ENCODE measurements around the gene FAM171A2. TPM values are rescaled to one million over a fixed set of nuclear protein-coding genes. Genes with fewer than 3 reads are reported as not detected.
A peak's percentile ranks its signal among the peaks of the same experiment; 100 is the strongest.

The FAM171A2 gene
- total and polyA plus RNA-seq, 4 donors = 0.08 to 1.1 (median 0.18) TPM; not detected in 1

DNA sequence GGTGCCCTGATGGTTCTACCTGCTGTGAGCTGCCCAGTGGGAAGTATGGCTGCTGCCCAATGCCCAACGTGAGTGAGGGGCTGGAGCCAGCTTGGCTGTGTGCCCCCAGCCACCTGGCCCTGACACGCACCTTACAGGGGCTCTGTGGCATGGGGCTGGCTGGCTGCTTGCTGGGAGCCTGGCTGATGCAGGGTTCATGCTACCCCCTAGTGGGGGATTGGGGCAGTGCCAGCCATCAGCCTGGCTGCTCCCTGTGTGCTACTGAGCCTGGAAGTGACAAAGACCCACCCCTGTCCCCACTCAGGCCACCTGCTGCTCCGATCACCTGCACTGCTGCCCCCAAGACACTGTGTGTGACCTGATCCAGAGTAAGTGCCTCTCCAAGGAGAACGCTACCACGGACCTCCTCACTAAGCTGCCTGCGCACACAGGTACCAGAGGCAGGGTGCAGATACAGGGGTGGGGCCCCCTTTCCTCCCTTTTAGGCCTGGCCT is 12.9 kb downstream of the FAM171A2 start:
- WGBS = 71% methylated on average over 6 of the region's 6 CpGs
- Histone ChIP-seq H3K4me3 (ENCODE audit: low read depth in 1 of 3, low read length in 3 of 3) (no peak overlapping the region), H3K36me3 (ENCODE audit: control insufficient read depth in 4 of 4, insufficient read depth in 3 of 4, low read depth in 1 of 4, low read length in 3 of 4) (peaks cover 4 to 32% (median 15%) of the 10 kb centered on the region in 4 donors), H3K9ac (ENCODE audit: low read depth in 1 of 2, low read length in 2 of 2) (no peak overlapping the region), H3K27me3 (ENCODE audit: control insufficient read depth in 4 of 4, insufficient read depth in 4 of 4, low read length in 3 of 4) (no peaks in the 10 kb centered on the region), H3K4me1 (ENCODE audit: control insufficient read depth in 4 of 4, insufficient read depth in 4 of 4, low read length in 3 of 4) (peaks cover 0 to 12% (median 5%) of the 10 kb centered on the region in 4 donors), H3K27ac (ENCODE audit: low read depth in 1 of 2, low read length in 2 of 2) (no peak overlapping the region), H3K9me3 (ENCODE audit: control insufficient read depth in 4 of 4, low read length in 3 of 4) (no peaks in the 10 kb centered on the region)
- DNase-seq (ENCODE audit: low spot score) = peak; percentile 85
- no peak for TF ChIP-seq EGR1 (IDR thresholded peaks at IDR 0.05; ENCODE audit: low read depth in 2 of 2)
- peak; percentile 76 to 84 for TF ChIP-seq RAD21 (IDR thresholded peaks at IDR 0.05)
- TF ChIP-seq, protein P1, sequence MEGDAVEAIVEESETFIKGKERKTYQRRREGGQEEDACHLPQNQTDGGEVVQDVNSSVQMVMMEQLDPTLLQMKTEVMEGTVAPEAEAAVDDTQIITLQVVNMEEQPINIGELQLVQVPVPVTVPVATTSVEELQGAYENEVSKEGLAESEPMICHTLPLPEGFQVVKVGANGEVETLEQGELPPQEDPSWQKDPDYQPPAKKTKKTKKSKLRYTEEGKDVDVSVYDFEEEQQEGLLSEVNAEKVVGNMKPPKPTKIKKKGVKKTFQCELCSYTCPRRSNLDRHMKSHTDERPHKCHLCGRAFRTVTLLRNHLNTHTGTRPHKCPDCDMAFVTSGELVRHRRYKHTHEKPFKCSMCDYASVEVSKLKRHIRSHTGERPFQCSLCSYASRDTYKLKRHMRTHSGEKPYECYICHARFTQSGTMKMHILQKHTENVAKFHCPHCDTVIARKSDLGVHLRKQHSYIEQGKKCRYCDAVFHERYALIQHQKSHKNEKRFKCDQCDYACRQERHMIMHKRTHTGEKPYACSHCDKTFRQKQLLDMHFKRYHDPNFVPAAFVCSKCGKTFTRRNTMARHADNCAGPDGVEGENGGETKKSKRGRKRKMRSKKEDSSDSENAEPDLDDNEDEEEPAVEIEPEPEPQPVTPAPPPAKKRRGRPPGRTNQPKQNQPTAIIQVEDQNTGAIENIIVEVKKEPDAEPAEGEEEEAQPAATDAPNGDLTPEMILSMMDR (IDR thresholded peaks at IDR 0.05; ENCODE audit: low read depth, low read length, missing input control) = peak; percentile 81
- no peak for TF ChIP-seq ZBTB33 (IDR thresholded peaks at IDR 0.05)
- no peak for TF ChIP-seq SP1 (IDR thresholded peaks at IDR 0.05)
- TF ChIP-seq GABPA (IDR thresholded peaks at IDR 0.05 in 1 of 2, conservative IDR thresholded peaks at IDR 0.05 in 1 of 2) = no peak
- TF ChIP-seq, protein P2, sequence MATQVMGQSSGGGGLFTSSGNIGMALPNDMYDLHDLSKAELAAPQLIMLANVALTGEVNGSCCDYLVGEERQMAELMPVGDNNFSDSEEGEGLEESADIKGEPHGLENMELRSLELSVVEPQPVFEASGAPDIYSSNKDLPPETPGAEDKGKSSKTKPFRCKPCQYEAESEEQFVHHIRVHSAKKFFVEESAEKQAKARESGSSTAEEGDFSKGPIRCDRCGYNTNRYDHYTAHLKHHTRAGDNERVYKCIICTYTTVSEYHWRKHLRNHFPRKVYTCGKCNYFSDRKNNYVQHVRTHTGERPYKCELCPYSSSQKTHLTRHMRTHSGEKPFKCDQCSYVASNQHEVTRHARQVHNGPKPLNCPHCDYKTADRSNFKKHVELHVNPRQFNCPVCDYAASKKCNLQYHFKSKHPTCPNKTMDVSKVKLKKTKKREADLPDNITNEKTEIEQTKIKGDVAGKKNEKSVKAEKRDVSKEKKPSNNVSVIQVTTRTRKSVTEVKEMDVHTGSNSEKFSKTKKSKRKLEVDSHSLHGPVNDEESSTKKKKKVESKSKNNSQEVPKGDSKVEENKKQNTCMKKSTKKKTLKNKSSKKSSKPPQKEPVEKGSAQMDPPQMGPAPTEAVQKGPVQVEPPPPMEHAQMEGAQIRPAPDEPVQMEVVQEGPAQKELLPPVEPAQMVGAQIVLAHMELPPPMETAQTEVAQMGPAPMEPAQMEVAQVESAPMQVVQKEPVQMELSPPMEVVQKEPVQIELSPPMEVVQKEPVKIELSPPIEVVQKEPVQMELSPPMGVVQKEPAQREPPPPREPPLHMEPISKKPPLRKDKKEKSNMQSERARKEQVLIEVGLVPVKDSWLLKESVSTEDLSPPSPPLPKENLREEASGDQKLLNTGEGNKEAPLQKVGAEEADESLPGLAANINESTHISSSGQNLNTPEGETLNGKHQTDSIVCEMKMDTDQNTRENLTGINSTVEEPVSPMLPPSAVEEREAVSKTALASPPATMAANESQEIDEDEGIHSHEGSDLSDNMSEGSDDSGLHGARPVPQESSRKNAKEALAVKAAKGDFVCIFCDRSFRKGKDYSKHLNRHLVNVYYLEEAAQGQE (IDR thresholded peaks at IDR 0.05) = no peak
- TF ChIP-seq JUND (IDR thresholded peaks at IDR 0.05) = no peak
- TF ChIP-seq RXRA (IDR thresholded peaks at IDR 0.05) = no peak

DNA sequence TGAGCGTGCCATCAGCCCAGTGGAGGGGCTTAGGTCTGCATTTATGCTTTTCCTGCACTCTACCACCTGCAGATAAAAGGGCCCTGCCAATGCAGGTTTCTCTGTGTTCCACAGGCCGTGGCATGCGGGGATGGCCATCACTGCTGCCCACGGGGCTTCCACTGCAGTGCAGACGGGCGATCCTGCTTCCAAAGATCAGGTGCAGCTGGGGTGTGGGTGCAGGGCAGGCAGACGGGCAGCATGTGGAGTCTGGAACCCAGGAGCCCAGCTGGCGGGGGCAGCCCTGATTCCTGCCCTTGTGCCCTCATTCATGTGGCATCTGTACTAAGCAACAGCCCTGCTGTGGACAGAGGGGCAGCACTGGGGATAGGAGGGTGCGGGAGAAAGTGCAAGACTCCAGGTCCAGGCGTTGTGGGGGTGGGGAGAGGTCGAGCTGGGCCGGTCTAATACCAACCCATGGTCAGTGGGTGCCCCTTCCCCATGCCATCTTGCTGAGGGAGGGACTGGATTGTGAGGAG is 14.0 kb downstream of the FAM171A2 start:
- DNase-seq (ENCODE audit: low spot score) = no peak
- no peak for TF ChIP-seq GABPA (IDR thresholded peaks at IDR 0.05 in 1 of 2, conservative IDR thresholded peaks at IDR 0.05 in 1 of 2)
- TF ChIP-seq FOXA2 (IDR thresholded peaks at IDR 0.05) = no peak
- no peak for TF ChIP-seq ATF3 (IDR thresholded peaks at IDR 0.05)
- TF ChIP-seq RXRA (IDR thresholded peaks at IDR 0.05) = no peak
- no peak for TF ChIP-seq SP1 (IDR thresholded peaks at IDR 0.05)
- TF ChIP-seq FOXA1 (IDR thresholded peaks at IDR 0.05) = no peak
- TF ChIP-seq RAD21 (IDR thresholded peaks at IDR 0.05) = no peak
- no peak for TF ChIP-seq EGR1 (IDR thresholded peaks at IDR 0.05; ENCODE audit: low read depth in 2 of 2)
- TF ChIP-seq HNF4G (IDR thresholded peaks at IDR 0.05) = no peak
- TF ChIP-seq HNF4A (conservative IDR thresholded peaks at IDR 0.05) = no peak
- TF ChIP-seq NR2F2 (IDR thresholded peaks at IDR 0.05) = no peak

More for the DNA sequence above, 14.0 kb downstream of the FAM171A2 start:
- Histone ChIP-seq H3K4me1 (ENCODE audit: control insufficient read depth in 4 of 4, insufficient read depth in 4 of 4, low read length in 3 of 4) (peaks cover 0 to 21% (median 11%) of the 10 kb centered on the region in 4 donors), H3K27me3 (ENCODE audit: control insufficient read depth in 4 of 4, insufficient read depth in 4 of 4, low read length in 3 of 4) (no peaks in the 10 kb centered on the region), H3K27ac (ENCODE audit: low read depth in 1 of 2, low read length in 2 of 2) (no peak overlapping the region), H3K36me3 (ENCODE audit: control insufficient read depth in 4 of 4, insufficient read depth in 3 of 4, low read depth in 1 of 4, low read length in 3 of 4) (peaks cover 4 to 32% (median 15%) of the 10 kb centered on the region in 4 donors), H3K9ac (ENCODE audit: low read depth in 1 of 2, low read length in 2 of 2) (no peak overlapping the region), H3K4me3 (ENCODE audit: low read depth in 1 of 3, low read length in 3 of 3) (no peak overlapping the region), H3K9me3 (ENCODE audit: control insufficient read depth in 4 of 4, low read length in 3 of 4) (no peaks in the 10 kb centered on the region)
- 92% methylated on average over 12 of the region's 12 CpGs for WGBS
